Vagina (tissue), 2 donors: ENCODE data around the gene FPR2. TPM values are rescaled to one million over a fixed set of nuclear protein-coding genes. Genes with fewer than 3 reads are reported as not detected.

ENCODE experiments used
- DNase-seq, 2 donors: peaks; one replicate each; pipeline ENCODE4 v3.0.0-alpha.2; 2017; ENCODE audit errors: extremely low spot score in 2 of 2
- H3K27ac ChIP-seq: fragments of 200-600 bp; sonication (generic); one replicate; pipeline ENCODE4 v1.5.1; 2019
- H3K27me3 ChIP-seq: fragments of 200-600 bp; sonication (generic); one replicate; pipeline ENCODE4 v1.5.1; 2019
- H3K36me3 ChIP-seq, 2 donors: fragments of 200-600 bp; sonication (generic); one replicate each; pipeline ENCODE4 v1.5.1; 2017 to 2019
- H3K4me1 ChIP-seq: fragments of 200-600 bp; sonication (generic); one replicate; pipeline ENCODE4 v1.5.1; 2019
- H3K4me3 ChIP-seq, 2 donors: fragments of 200-600 bp; sonication (generic); 1 replicate in 1 of 2; 2 replicates in 1 of 2; pipeline ENCODE4 v1.5.1; 2016 to 2019
- H3K9me3 ChIP-seq: fragments of 200-600 bp; sonication (generic); one replicate; pipeline ENCODE4 v1.5.1; 2019
- POLR2A ChIP-seq, 2 donors: fragments of 450-650 bp; IDR thresholded peaks; one replicate each; pipeline ENCODE4 v1.6.1; 2017; ENCODE audit warnings: antibody characterized with exemption in 2 of 2, mild to moderate bottlenecking in 2 of 2, moderate library complexity in 2 of 2
- POLR2AphosphoS5 ChIP-seq, 2 donors: sonication (generic); formaldehyde crosslinking; IDR thresholded peaks; one replicate each; pipeline ENCODE4 v1.9.0; 2017; ENCODE audit warnings: antibody characterized with exemption in 2 of 2, mild to moderate bottlenecking in 2 of 2, low read depth in 1 of 2; ENCODE audit not compliant: insufficient read depth in 1 of 2
- intact Hi-C: fragments of 100-400 bp; cut with DNase I; formaldehyde crosslinking; loops from one replicate; pipeline ENCODE4 v1.15.1; 2023
- total RNA-seq: library from RNA; depleted of rRNA; stranded (reverse); fragments of >200 nt; gene quantifications from one replicate; pipeline ENCODE4 v1.2.3, GENCODE V29; 2016
- TF ChIP-seq, protein P1 (sequence below), 3 experiments: fragments of 450-650 bp in 2 of 3; fragments of 200-600 bp in 1 of 3; sonication (generic) in 1 of 3; IDR thresholded peaks; one replicate each; pipeline ENCODE4 v1.5.1; 2017 to 2019; ENCODE audit warnings: antibody characterized with exemption in 3 of 3, mild to moderate bottlenecking in 2 of 3, moderate library complexity in 2 of 3

FPR2 gene
- not detected for total RNA-seq

DNA sequence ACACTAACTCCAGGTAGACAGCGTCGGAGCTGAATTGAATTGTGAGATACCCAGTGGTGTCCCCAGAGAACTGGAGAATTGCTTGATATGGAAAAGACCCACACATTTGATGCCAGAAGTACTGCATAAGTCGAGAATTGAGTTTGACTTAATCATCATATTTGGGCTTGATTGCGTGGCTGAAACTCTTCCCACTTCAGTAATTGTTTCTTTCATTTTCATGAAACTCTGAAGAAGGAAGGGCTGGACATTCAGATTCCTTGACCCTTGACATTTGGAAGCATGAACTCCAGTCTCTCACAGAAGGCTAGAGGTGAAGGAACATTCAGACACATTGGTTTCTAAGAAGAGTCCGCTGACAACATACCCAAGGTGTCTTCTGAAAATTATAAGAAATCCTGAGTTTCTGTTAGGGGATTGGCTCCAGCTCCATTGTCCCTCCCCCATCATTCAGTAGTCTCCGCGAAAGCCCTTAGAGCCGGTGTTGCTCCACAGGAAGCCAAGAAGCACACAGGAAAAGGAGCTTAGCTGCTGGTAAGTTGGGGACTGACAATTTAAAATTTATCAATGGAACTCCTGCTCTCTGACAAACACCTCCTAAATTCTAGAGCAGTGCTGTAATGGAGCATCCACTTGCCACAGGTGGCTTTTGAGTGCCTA is at the start of gene FPR2:
Gene FPR2, plus strand, starts transcription at position 484 of the 660 bp plus-strand sequence. CDS start 7,479 bp downstream, outside the sequence.
- H3K9me3 ChIP-seq, result no peaks in the 10 kb centered on the region
- TF ChIP-seq, protein P1, sequence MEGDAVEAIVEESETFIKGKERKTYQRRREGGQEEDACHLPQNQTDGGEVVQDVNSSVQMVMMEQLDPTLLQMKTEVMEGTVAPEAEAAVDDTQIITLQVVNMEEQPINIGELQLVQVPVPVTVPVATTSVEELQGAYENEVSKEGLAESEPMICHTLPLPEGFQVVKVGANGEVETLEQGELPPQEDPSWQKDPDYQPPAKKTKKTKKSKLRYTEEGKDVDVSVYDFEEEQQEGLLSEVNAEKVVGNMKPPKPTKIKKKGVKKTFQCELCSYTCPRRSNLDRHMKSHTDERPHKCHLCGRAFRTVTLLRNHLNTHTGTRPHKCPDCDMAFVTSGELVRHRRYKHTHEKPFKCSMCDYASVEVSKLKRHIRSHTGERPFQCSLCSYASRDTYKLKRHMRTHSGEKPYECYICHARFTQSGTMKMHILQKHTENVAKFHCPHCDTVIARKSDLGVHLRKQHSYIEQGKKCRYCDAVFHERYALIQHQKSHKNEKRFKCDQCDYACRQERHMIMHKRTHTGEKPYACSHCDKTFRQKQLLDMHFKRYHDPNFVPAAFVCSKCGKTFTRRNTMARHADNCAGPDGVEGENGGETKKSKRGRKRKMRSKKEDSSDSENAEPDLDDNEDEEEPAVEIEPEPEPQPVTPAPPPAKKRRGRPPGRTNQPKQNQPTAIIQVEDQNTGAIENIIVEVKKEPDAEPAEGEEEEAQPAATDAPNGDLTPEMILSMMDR (IDR thresholded peaks at IDR 0.05), result no peak
- TF ChIP-seq POLR2AphosphoS5 (IDR thresholded peaks at IDR 0.05; ENCODE audit: insufficient read depth in 1 of 2, low read depth in 1 of 2) (no peak), POLR2A (IDR thresholded peaks at IDR 0.05) (no peak)
- intact Hi-C loops, result no loop called here
- no peaks in the 10 kb centered on the region for H3K27me3 ChIP-seq
- H3K4me3 ChIP-seq, result no peak within 1 kb of the TSS
- no peak for DNase-seq
- no peak within 1 kb of the TSS for H3K27ac ChIP-seq
- H3K36me3 ChIP-seq, result no peaks in the 10 kb centered on the region
- no peaks in the 10 kb centered on the region for H3K4me1 ChIP-seq

DNA sequence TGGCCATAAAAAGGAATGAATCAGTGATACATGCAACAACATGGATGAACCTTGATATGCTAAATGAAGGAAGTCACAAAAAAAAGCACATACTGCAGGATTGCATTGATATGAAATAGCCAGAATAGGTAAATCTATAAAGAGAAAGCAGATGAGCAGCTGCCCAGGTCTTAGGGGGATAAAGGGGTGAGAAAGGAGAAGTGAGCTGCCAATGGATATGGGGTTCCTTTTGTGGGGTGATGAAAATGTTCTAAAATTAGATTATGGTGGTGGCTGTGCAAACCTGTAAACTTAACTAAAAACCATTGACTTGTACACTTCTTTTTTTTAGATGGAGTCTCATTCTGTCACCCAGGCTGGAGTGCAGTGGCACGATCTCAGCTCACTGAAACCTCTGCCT is 49.3 kb upstream of the FPR2 start:
- no peak for DNase-seq
- H3K27ac ChIP-seq, result no peak overlapping the region
- H3K4me3 ChIP-seq, result no peak overlapping the region
- H3K9me3 ChIP-seq, result no peaks in the 10 kb centered on the region
- H3K4me1 ChIP-seq, result no peaks in the 10 kb centered on the region
- H3K27me3 ChIP-seq, result no peaks in the 10 kb centered on the region
- TF ChIP-seq, protein P1 (IDR thresholded peaks at IDR 0.05), result no peak
- no peak for TF ChIP-seq POLR2A (IDR thresholded peaks at IDR 0.05)
- no peak for TF ChIP-seq POLR2AphosphoS5 (IDR thresholded peaks at IDR 0.05; ENCODE audit: insufficient read depth in 1 of 2, low read depth in 1 of 2)
- H3K36me3 ChIP-seq, result no peaks in the 10 kb centered on the region
- intact Hi-C loops, result no loop called here

DNA sequence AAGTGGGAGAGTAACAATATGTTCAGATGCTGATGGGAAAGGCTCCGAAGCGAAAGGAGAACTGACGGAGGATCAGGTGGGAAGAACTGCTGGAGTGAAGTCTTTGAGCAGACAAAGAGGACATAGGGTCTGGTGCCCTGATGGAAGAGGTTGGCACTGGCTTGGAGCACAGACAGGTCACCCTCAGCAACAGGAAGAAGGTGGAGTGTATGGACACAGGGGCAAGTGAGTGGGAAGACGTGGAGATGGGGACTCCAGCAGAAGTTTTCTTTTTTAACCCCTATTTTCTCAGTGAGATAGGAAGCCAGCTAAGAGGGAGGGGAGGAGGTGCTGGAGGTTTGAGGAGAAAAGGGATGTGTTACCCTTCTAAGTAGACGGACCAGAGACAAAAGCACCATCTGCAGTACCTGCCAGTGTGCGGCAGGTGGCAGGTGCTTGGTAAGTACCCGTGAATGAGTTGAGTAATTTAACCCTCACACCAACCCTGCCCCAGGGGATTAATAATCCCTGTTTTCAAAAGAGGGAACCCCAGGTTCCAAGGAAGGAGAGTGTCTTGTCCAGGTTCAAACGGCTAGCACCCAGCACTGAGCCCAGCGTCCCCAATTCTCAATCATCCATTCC is 48.4 kb upstream of the FPR2 start:
- no peaks in the 10 kb centered on the region for H3K4me1 ChIP-seq
- H3K9me3 ChIP-seq, result no peaks in the 10 kb centered on the region
- TF ChIP-seq POLR2A (IDR thresholded peaks at IDR 0.05), result no peak
- TF ChIP-seq POLR2AphosphoS5 (IDR thresholded peaks at IDR 0.05; ENCODE audit: insufficient read depth in 1 of 2, low read depth in 1 of 2), result no peak
- TF ChIP-seq, protein P1 (IDR thresholded peaks at IDR 0.05), result no peak
- intact Hi-C loops, result no loop called here
- H3K36me3 ChIP-seq, result no peaks in the 10 kb centered on the region
- no peak overlapping the region for H3K27ac ChIP-seq
- no peaks in the 10 kb centered on the region for H3K27me3 ChIP-seq
- no peak for DNase-seq
- no peak overlapping the region for H3K4me3 ChIP-seq

- Histone ChIP-seq H3K36me3 (no peaks in the 10 kb centered on the region), H3K9me3 (no peaks in the 10 kb centered on the region), H3K4me1 (no peaks in the 10 kb centered on the region), H3K27me3 (no peaks in the 10 kb centered on the region), H3K27ac (no peak overlapping the region), H3K4me3 (no peak overlapping the region)
- TF ChIP-seq POLR2A (IDR thresholded peaks at IDR 0.05), result no peak
- TF ChIP-seq, protein P1 (IDR thresholded peaks at IDR 0.05), result no peak
- TF ChIP-seq POLR2AphosphoS5 (IDR thresholded peaks at IDR 0.05; ENCODE audit: insufficient read depth in 1 of 2, low read depth in 1 of 2), result no peak
- intact Hi-C loops, result no loop called here
- DNase-seq, result no peak
Observed at GRCh38 chr19:51713319-51714285, 47.4 kb upstream of the FPR2 start.
